GM12873 (cell line): Measurements from ENCODE around the gene RGS6.

ENCODE experiments used
- TF ChIP-seq, protein P1 (sequence below): IDR thresholded peaks from 2 replicates; pipeline ENCODE4 v1.5.1; 2012; ENCODE audit warnings: low read depth, mild to moderate bottlenecking, moderate library complexity, low read length, control low read depth; ENCODE audit not compliant: insufficient read depth; ENCODE audit errors: missing control alignments

Gene RGS6

DNA sequence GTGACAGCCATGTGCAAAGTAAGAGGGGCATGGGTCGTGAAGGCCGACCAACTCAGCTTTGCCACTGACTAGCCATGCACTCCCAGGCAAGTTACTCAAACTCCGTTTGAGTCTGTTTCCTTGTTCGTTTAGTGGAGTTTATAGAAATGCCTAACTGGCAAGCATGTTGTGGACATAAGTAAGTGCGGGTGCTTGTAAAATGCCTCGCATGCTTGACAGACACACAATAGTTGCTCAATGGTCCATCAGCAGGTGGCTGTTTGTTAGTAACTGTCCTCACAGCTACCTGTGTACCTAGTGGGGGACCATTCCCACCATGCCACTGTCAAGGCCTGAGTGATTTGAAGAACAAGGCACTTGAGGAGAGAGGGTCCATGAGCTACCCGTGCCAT lies 623.4 kb downstream of the RGS6 start:
- TF ChIP-seq, protein P1, sequence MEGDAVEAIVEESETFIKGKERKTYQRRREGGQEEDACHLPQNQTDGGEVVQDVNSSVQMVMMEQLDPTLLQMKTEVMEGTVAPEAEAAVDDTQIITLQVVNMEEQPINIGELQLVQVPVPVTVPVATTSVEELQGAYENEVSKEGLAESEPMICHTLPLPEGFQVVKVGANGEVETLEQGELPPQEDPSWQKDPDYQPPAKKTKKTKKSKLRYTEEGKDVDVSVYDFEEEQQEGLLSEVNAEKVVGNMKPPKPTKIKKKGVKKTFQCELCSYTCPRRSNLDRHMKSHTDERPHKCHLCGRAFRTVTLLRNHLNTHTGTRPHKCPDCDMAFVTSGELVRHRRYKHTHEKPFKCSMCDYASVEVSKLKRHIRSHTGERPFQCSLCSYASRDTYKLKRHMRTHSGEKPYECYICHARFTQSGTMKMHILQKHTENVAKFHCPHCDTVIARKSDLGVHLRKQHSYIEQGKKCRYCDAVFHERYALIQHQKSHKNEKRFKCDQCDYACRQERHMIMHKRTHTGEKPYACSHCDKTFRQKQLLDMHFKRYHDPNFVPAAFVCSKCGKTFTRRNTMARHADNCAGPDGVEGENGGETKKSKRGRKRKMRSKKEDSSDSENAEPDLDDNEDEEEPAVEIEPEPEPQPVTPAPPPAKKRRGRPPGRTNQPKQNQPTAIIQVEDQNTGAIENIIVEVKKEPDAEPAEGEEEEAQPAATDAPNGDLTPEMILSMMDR, result no peak

GRCh38 chr14:72557671-72558070 lies 625.4 kb downstream of the RGS6 start:
- TF ChIP-seq, protein P1, result no peak

DNA sequence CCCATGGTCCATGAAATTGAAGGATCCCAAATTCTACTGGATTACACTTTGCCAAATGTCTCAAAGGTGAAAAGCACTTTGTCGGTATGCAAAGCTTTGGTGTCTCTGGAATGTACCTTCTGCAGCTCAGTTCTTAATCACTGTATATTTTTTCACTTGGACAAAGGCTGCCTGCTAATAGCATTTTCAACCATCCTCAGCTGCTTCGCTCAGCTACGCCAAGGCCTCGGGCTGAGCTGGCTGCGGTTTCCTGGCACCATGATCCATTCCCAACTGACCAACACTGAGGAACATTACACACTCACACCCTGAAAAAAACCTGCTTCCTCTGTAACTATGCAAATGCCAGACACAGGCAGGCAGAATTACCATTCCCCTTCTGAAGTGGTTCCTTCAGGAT lies 626.5 kb downstream of the RGS6 start:
- TF ChIP-seq, protein P1, result no peak

DNA sequence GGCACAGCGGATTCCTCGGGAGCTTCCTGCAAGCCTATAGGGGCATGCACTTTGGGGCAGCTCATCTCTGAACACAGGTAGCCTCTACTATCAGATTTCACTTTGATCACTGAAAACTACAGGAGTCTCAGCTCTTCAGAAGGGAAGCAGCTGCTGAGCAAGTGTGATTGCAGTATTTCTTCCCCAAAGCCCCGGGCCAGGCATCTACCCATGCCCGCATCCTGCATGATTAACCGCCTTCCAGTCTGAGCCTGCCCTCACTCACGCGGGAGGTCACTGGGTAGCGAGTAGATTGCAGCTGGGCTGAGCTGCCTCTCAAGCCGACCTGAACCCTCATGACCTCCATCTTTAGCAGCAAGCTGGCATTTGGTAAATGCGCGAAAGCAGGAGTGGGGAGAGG lies 627.0 kb downstream of the RGS6 start:
- TF ChIP-seq, protein P1, result no peak

- TF ChIP-seq, protein P1, result no peak
Observed at GRCh38 chr14:72559669-72560255, 627.5 kb downstream of the RGS6 start.

GRCh38 chr14:72560331-72560730 lies 628.1 kb downstream of the RGS6 start:
- TF ChIP-seq, protein P1, result no peak

GRCh38 chr14:72560889-72561493 lies 628.8 kb downstream of the RGS6 start:
- TF ChIP-seq, protein P1, result no peak

GRCh38 chr14:72562300-72562699 lies 630.1 kb downstream of the RGS6 start:
- TF ChIP-seq, protein P1, result no peak
